GM19397 (cell line): Measurements from ENCODE around the gene LSS.
"Not testable (repeated sequence)": the region's sequence is repeated elsewhere in the genome, so short reads cannot be mapped to it uniquely, and the experiment has no call there.

Experiments
- ATAC-seq: cut with Tn5 transposase; IDR thresholded peaks from one replicate; pipeline ENCODE4 v1.9.1; 2021; ENCODE audit warnings: mild to moderate bottlenecking, moderate library complexity; ENCODE audit not compliant: unreplicated experiment

LSS gene

DNA sequence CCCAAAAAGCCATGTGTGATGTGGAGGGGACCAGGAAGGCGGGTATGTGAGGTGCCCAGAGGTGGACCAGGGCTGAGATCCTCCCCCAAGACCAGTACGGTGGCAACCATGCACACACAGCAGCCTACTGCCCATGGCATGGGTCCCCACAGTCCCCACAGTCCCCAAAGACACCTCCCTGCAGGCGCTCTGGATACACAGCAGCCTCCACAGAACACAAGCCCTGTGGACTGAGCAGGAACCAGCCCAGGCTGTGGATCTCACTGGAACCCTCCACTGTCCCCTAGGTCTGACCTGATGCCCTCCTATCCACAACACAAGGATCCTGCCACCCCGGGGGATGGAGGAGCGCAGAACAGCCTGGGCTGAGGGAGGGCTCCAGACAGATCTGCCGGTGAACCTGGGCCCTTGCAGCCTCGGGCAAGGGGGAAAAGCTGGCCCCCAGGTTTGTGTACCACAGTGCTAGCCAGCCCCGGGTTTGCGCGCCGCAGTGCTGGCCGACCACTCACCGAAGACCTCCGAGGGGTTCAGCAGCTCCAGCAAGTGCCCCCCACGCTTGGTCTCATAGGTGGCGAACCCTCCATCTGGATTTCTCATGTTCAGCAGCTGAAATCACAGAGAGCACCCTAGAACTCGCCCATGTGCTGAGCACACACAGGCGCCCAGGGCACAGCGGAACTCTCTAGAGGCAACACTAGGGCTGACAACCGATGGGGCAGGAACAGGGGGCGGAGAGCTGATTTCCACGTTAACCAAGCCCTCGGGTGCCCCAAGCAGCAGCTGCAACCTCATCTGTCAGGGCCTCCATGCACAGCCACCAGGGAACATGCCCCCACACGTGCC is 22.2 kb downstream of the LSS start:
- no peak for ATAC-seq

DNA sequence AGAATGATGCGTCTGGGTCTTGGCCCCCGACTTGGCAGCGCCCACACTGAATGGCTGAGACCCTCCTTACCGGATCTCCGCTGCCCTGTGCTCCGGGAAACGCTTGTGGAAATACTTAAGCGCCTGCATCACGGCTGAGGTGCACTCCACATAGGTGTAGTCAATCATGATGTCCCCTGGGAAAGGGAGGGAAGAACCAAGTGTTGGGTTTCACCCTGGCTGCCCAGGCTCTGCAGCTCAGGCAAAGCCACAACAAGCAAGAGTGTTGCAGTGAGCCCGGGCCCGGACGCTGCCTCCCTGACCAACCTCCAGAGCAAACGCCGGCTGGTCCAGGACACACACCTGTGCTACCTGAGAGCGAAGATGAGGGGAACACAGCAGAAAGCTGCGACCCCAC is 22.8 kb downstream of the LSS start:
- ATAC-seq: no peak

- ATAC-seq: no peak
These were observed 23.4 kb downstream of the LSS start for GRCh38 chr21:46205166-46205565.

DNA sequence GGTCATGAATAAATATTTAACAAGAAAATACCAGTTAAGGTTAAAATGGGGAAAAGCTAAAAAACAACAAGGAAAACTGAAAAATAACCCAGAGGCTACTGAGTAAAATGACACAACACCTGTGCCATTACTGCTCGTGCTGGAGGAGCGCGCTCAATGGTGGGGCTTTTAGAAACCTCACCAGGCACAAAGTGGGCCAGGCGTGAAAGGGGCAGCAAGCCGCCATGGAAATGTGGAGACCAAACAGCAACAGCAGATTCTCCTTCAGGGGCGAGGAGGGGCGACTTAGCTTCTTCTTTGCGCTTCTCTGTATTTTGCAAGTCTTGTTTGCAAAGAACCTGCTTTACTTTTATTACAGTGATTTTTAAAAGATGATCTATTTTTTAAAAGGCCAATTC is 25.4 kb downstream of the LSS start:
- ATAC-seq: no peak

DNA sequence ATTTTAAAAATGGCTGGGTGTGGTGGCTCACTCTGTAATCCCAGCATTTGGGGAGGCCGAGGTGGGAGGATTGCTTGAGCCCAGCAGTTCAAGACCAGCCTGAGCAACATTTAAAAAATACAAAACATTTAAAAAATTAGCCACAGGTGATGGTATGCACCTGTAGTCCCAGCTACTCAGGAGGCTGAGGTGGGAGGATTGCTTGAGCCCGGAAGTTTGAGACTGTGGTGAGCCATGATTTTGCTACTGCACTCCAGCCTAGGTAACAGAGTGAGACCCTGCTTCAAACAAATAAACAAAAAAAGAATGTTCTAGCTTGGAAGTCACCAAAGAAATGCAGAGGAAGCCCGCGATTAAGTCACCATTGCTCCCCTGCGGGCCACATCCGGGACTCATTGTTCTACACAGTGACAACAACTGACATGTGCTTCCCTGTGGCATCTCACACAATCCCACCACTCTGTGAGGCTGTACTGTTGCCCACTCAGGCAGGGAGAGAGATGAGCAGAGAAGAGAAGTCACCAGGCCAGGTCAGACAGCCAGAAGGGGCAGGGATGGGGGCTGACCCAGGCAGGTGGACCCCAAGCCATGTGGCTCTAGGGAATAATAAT is 25.9 kb downstream of the LSS start:
- ATAC-seq: no peak

- not testable (repeated sequence) for ATAC-seq
These were observed 27.4 kb downstream of the LSS start for GRCh38 chr21:46200877-46201803.

DNA sequence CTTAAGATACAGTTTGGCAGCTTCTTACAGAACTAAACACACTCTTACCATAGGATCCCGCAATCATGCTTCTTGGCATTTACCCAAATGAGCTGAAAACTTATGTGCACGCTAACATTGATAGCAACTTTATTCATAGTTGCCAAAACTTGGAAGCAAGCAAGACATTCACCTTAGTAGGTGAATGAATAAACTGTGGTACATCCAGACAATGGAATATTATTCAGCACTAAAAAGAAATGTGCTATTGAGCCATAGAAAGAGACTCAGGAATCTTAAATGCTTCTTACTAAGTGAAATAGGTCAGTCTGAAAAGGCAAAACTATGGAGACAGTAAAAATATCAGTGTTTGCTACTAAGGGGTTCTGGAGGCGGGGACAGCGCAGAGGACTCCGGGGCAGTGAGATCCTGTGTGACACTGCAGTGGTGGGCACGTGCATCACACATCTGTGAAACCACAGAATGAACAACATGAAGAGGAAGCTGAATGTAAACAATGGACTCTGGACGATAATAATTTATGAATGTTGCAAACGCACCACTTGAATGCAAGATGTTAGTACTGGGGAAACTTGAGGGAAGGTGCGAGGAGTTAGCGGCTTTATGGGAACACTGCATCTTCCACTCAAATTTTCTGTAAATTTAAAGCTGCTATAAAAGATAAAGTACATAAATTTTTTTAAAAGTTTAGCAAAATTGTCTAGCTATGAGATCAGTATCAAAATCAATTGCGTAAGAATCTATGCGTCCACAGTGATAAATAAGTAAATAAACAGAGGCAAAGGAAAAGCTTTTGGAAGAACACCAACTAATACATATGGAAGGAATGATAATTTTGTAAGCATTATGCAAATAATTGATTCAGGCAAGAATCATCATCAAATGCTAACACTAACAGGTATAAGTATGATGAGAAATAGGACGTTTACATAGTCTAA is 28.9 kb downstream of the LSS start:
- no peak for ATAC-seq

DNA sequence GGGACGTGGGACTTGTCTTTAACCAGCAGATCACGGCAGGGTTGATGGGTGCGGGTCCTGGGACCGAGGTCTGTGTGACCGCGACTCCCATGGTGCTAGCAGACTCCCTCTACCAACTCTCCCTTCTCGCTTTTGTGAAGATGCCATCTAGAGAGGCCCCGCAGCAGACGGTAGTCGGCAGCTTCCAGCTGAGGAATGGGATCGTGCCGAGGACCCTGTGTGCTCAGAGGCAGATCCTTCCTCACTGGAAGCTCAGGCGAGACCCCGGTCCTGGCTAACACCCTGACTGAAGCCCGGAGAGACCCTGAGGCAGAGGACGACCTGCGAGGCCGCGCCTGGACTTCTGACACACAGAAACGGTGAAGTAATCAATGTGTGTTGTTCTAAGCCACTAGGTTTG is 31.8 kb downstream of the LSS start:
- no peak for ATAC-seq

DNA sequence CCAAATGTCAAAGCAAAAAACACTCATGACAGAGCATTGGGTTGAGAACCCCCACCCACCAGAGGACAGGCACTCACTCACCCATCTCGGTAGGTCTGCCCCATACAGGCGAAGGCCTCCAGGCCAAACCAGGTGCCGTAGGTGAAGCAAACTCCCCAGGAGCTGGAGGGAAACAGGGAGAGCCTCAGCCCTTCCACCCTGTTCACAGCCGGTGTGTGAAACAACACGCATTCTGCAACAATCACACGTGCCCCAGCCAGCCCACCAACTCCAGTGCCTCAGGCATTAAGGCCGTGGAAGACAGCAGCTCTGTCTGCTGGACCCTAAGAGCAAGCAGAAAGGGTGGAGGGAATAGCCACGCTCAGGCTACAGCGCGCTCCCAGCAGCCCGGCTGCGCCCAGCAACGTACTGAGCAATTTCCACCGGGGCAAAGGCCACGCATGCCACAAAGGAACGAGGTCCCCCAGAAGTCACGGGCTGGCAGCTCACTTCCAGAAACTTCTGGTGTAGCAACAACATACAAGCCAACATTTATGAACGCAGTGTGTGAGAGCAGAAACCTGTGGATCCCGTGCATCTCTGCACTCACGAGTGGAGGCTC is 32.9 kb downstream of the LSS start:
- no peak for ATAC-seq

GRCh38 chr21:46194374-46195334 is 33.9 kb downstream of the LSS start:
- ATAC-seq: no peak

DNA sequence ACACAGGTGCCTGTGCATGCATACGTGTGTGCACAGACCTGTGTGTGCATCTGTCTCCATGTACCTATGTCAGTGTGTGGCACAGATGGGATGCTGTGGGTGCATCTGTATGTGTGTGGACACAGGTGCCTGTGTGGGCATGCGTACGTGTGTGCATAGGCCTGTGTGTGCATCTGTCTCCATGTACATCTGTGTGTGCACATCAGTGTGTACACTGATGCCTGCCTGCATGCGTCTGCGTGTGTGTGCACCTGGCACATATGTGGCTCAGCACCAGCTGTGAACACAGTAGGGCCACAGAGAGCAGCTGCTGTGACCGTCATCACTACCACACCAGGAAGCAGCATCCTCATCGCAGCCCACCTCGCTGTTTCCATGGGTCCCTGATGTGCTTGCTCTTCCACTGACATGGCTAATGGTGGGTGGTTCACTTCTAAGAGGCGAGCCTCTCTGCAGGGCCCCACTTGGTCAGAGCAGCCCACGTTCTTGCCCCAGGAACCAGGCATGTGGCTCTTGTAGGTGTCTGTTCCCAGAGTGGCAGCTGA is 34.7 kb downstream of the LSS start:
- ATAC-seq: no peak

- ATAC-seq: no peak
These were observed 36.6 kb downstream of the LSS start for GRCh38 chr21:46191686-46192575.

GRCh38 chr21:46191257-46191685 is 37.3 kb downstream of the LSS start:
- no peak for ATAC-seq

GRCh38 chr21:46190491-46191131 is 38.0 kb downstream of the LSS start:
- ATAC-seq: no peak

DNA sequence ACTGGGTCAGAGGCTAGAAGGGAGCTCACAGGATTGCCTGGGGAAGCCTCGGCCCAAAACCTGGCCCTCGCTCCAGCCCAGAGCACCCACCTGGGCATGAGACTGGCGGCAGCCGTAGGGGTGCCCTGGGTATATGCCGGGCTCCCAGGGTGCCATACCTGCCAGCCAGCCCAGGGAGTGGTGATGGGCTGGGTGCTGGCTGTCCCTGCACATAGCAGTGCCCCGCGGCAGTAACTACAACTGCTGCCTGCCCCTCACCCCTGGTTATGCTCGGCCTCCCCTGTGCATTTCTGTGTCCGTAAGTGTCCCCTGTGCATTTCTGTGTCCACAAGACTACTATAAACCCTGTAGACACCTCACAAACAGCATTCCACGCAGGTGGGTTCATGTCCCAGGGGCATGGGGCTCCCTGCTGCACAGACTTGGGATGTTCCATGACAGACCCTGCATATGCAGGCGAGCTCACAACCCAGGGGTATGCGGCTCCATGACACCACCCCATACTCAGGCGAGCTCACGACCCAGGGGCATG is 38.5 kb downstream of the LSS start:
- no peak for ATAC-seq

DNA sequence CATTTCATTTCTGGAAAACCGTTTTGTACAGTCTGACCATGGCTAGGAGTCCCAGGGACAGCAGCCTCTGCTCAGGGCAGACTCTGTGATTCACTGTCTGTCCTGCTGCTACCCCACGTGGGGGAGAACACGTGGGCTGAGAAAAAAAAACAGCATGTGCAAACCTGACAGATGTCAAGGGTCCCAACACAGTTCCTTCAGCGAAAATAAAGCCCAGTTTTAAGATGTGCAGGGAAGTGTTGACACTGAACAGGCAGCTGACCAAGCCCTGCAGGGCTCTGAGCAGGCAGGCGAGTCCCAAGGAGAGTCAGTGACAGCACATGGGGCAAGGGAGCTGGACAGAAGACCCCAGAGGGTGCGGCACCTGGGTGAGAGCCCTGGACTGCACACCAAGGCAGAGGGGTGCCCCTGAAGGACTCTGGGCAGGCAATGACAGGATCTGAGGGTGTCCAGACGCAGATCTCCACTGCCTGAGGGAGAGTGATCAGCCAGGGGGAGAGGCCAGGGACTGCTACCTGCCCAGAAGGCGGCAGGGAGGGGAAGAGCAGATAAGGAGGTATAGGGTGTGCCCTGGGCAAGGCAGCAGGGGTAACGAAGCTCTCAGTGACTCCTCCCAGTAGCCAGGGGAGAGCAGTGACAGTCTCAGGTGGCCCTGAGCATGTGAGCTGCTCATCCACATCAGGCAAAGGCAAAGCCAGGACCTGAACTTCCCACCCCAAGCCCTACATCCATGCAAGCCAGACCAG is 39.2 kb downstream of the LSS start:
- no peak for ATAC-seq
